GM19467 (cell line): ENCODE data around the gene SYNGR4.
"Not testable (repeated sequence)": the region's sequence is repeated elsewhere in the genome, so short reads cannot be mapped to it uniquely, and the experiment has no call there.

Experiments used
- ATAC-seq: cut with Tn5 transposase; IDR thresholded peaks from one replicate; pipeline ENCODE4 v1.9.1; 2021; ENCODE audit warnings: mild to moderate bottlenecking, moderate library complexity; ENCODE audit not compliant: unreplicated experiment

SYNGR4 gene

DNA sequence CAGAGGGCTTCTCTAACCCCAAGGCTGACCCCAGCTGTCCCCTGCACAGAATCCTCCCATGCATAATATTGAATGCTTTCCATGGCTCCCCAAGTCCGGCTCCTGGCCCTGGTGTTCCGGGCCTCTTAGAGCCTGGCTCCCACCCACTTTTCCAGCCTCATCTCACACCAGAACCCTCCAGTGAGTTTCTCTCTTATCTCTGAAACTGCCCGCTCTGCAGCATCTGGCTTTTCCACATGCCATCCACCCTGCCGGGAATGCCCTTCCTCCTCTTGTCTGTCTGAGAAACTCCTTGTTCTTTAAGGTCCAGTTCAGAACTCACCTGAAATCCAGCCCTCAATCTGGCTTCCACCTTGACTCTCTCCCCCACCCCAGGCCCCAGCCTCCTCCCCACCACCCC is 6.8 kb downstream of the SYNGR4 start:
- ATAC-seq, result no peak

DNA sequence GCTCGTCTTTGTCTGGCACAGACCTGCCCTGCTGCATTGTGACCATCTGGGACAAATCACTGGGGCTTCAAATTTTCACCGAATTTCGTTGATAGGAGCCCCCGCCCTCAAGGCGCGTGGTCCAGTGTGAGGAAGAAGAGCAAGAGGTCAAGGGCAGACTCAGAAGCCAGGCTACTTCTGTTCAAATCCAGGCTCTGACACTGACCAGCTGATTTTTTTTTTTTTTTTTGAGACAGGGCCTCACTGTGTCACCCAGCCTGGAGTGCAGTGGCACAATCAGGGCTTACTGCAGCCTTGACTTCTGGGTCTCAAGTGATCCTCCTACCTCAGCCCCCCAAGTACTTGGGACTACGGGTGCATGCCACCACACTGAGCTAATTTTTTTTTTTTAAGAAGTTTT is 7.2 kb downstream of the SYNGR4 start:
- ATAC-seq, result no peak

GRCh38 chr19:48371771-48372170 is 7.6 kb downstream of the SYNGR4 start:
- ATAC-seq, result not testable (repeated sequence)

- no peak for ATAC-seq
Measured at GRCh38 chr19:48372904-48373303, 8.7 kb downstream of the SYNGR4 start.

DNA sequence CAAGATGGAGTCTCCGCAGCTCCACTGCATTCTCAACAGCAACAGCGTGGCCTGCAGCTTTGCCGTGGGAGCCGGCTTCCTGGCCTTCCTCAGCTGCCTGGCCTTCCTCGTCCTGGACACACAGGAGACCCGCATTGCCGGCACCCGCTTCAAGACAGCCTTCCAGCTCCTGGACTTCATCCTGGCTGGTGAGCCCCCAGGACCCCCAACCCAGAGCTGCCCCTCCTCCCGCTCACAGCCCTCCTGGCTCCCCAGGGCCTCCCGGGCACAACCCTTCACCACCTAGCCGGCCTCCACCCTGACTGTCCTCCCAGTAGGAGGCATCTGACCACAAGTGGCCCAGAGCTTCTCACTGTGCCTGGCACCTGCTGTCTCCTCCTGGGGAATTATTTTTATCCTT is 9.4 kb downstream of the SYNGR4 start:
- no peak for ATAC-seq

DNA sequence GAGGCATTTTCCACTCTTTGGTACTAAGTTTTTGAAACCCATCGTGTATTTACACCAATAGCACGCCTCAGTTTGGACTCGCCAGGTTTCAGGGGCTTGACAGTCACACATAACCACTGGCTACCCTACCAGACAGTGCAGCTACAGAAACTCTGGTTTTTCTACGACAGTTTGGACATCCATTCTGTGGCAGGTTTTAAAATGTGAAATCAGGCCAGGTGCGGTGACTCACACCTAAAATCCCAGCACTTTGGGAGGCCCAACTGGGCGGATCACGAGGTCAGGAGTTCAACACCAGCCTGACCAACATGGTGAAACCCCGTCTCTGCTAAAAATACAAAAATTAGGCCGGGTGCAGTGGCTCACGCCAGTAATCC is 14.0 kb downstream of the SYNGR4 start:
- ATAC-seq, result no peak

- ATAC-seq, result no peak
Measured at GRCh38 chr19:48379058-48379457, 14.9 kb downstream of the SYNGR4 start.

- ATAC-seq, result no peak
Measured at GRCh38 chr19:48381178-48381950, 17.2 kb downstream of the SYNGR4 start.

GRCh38 chr19:48382286-48382685 is 18.1 kb downstream of the SYNGR4 start:
- ATAC-seq, result no peak

DNA sequence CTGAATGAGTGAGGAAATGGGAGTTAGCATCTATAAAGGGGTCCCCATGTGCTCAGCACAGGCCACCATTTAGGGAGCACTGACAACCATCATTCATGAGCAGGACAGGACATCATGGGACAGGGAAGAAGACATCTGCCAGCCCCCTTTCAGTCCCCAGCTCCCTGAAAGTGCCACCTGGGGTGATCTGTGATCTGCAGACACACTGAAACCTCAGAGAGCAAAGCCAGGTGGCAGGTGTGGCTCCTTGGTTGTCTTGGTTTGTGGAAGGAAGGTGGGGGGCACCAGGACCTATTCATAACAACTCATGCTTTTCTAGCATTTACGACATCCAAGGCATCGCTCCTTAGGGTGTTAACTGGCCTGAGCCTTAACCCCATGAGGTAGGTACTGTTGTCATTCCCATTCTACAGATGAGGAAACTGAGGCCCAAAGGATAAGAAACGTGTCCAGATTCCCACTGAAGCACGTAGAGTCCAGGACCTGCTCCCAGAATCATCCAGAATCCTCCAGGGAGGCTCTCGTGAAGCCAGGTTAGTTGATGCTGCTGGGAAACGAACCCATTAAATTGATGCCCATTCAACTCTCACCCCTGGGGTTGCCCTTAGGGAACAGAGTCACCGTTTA is 21.4 kb downstream of the SYNGR4 start:
- no peak for ATAC-seq

GRCh38 chr19:48386981-48387380 is 22.8 kb downstream of the SYNGR4 start:
- ATAC-seq, result no peak

- ATAC-seq, result peak; percentile 44
Measured at GRCh38 chr19:48390188-48391099, 26.3 kb downstream of the SYNGR4 start.

DNA sequence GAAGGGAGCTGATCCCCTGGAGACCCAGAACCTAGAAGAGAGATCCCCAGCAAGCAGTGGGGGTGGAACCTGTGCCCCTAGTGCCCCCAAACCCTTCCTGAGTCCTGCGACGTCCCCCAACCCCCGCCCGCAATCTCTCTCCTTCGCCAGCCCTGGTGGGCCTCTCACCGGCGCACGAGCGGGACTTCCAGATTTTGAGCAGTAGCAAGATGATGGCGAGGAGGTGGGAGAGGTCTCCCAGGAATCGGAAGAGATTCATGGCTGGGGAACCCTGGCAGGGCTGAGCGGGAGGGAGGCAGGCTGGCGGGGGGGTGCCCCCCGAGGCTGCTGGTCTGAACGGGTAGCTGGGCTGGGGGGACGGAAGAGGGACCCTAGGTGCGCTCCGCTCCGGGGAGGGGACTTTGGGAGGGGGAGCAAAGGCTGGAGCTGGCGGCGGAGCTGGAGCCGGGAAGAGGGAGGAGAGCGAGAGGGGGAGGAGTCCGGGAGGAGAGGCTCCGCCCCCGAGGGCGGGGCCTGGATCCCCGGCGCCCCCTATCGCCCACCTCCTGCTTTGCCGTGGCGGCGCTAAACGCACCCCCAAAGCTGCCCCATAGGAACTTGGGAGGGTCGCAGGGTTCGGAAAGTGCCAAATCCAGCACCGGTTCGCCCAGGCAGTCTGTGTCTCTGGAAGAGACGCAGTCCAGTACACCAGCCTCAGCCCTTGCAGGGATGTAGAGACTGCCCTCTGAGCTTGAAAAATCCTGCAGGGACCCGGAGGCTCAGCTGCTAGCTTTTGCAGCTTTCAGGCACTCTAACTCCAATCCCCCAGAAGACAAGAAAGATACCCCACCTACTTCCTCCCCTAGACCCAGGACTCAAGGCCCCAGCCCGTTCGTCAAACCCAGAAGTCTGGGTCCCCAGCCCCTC is 27.2 kb downstream of the SYNGR4 start, which contains the start of gene KDELR1:
Gene KDELR1, minus strand, starts transcription at position 452 of the 906 bp plus-strand sequence. Its CDS starts 193 bp downstream, at position 259.
- peak; percentile 68 for ATAC-seq

- not testable (repeated sequence) for ATAC-seq
Measured at GRCh38 chr19:48392006-48392344, 27.8 kb downstream of the SYNGR4 start.

DNA sequence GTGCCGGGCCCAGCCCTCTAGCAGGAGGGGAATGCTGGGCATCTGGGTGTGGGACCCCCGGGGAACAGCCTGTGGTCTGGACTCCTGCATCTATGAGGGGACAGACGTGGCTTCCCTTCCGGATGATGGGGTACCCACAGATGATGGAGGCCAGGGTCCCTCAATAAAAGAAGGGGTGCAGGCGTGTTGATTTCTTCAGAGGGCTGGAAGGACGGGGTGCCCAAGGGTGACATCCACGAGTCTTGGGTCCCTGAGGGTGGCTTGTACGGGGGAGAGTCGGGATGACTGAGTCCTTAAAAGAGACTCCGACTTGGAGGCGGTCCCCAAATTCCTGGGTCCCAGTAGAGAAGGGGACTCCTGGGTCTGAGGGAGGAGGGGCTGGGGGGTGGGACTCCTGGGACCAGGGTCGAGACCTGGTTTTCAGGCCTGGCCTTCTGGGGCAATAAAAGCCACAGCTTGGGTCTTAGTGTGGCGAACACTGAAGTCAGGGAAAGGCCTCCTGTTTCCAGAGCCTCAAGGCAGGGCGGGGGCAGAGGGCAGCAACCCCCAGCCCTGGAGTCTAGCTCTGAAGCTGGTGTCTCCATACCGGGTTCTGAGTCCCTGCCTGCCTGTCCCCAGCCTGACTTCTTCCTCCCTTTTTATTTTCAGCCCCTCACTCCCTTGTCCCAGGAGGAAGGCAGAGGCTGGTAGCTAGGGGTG is 28.8 kb downstream of the SYNGR4 start:
- no peak for ATAC-seq

GRCh38 chr19:48393559-48394330 is 29.6 kb downstream of the SYNGR4 start, which contains the start of gene GRIN2D:
TSS of gene GRIN2D (plus strand) at chr19:48393668. CDS start at chr19:48398393, 4,725 bp downstream.
- ATAC-seq, result no peak

GRCh38 chr19:48394331-48395169 is 30.4 kb downstream of the SYNGR4 start:
- no peak for ATAC-seq

GRCh38 chr19:48395170-48395455 is 30.9 kb downstream of the SYNGR4 start:
- no peak for ATAC-seq
